Stimulated activated CD8-positive, alpha-beta memory T cell treated with anti-CD3 and anti-CD28 coated beads, Interleukin-15, amount 100 ng/mL, for 4 hours (primary cell): ENCODE data around the gene KRTAP2-1.
"Not testable (repeated sequence)": the region's sequence is repeated elsewhere in the genome, so short reads cannot be mapped to it uniquely, and the experiment has no call there.

Experiments used
- DNase-seq, 2 donors: peaks; one replicate each; pipeline ENCODE4 v3.0.0-alpha.2; 2020; ENCODE audit warnings: low read depth in 2 of 2

Gene KRTAP2-1

GRCh38 chr17:41046735-41047465, at the start of gene KRTAP2-1:
TSS of gene KRTAP2-1 (minus strand) at chr17:41047316. CDS start at chr17:41047267, 49 bp downstream.
- not testable (repeated sequence) for DNase-seq

- DNase-seq, result no peak
Observed at GRCh38 chr17:41096055-41096454, 48.9 kb upstream of the KRTAP2-1 start.

- not testable (repeated sequence) for DNase-seq
Observed at GRCh38 chr17:41088760-41089352, 41.7 kb upstream of the KRTAP2-1 start.

- DNase-seq, result not testable (repeated sequence)
Observed at GRCh38 chr17:41084100-41084856, 37.2 kb upstream of the KRTAP2-1 start, which contains the start of gene KRTAP4-7. TSS of gene KRTAP4-7 (plus strand) at chr17:41084150. CDS start at chr17:41084207, 57 bp downstream.

- not testable (repeated sequence) for DNase-seq
Observed at GRCh38 chr17:41083427-41083826, 36.3 kb upstream of the KRTAP2-1 start.

- DNase-seq, result no peak
Observed at GRCh38 chr17:41082626-41083025, 35.5 kb upstream of the KRTAP2-1 start.

- DNase-seq, result no peak
Observed at GRCh38 chr17:41076788-41077187, 29.7 kb upstream of the KRTAP2-1 start.

- no peak for DNase-seq
Observed at GRCh38 chr17:41073676-41074075, 26.6 kb upstream of the KRTAP2-1 start.

- DNase-seq, result no peak
Observed at GRCh38 chr17:41071606-41072360, 24.7 kb upstream of the KRTAP2-1 start.

- no peak for DNase-seq
Observed at GRCh38 chr17:41069031-41069430, 21.9 kb upstream of the KRTAP2-1 start.

GRCh38 chr17:41067281-41067680, 20.2 kb upstream of the KRTAP2-1 start:
- DNase-seq, result no peak

GRCh38 chr17:41065829-41066624, 18.9 kb upstream of the KRTAP2-1 start, which contains the start of gene KRTAP2-4:
TSS of gene KRTAP2-4 (minus strand) at chr17:41065879. CDS start at chr17:41065845, 34 bp downstream.
- DNase-seq, result no peak

GRCh38 chr17:41065016-41065689, 18.0 kb upstream of the KRTAP2-1 start:
- not testable (repeated sequence) for DNase-seq

- DNase-seq, result no peak
Observed at GRCh38 chr17:41064301-41064700, 17.2 kb upstream of the KRTAP2-1 start.

- DNase-seq, result no peak
Observed at GRCh38 chr17:41063449-41063848, 16.3 kb upstream of the KRTAP2-1 start.

GRCh38 chr17:41061964-41062363, 14.8 kb upstream of the KRTAP2-1 start:
- no peak for DNase-seq

- no peak for DNase-seq
Observed at GRCh38 chr17:41060052-41060604, 13.0 kb upstream of the KRTAP2-1 start, which contains the start of gene KRTAP2-3. TSS of gene KRTAP2-3 (minus strand) at chr17:41060114. CDS start at chr17:41060050, 64 bp downstream.

- DNase-seq, result not testable (repeated sequence)
Observed at GRCh38 chr17:41059276-41060051, 12.3 kb upstream of the KRTAP2-1 start.

GRCh38 chr17:41058741-41059140, 11.6 kb upstream of the KRTAP2-1 start:
- no peak for DNase-seq
